ENCODE measurements around the gene RGS7BP. TPM values are rescaled to one million over a fixed set of nuclear protein-coding genes. Genes with fewer than 3 reads are reported as not detected.

RGS7BP gene
- total RNA-seq, 2 donors from 2014 or later, result 24.3 to 31.1 TPM

- H3K27me3 ChIP-seq (replicated peaks; ENCODE audit: insufficient read depth), result no peaks in the 10 kb centered on the region
- DNase-seq (ENCODE audit: low spot score) (no peak), ATAC-seq (ENCODE audit: insufficient number of reproducible peaks, low FRiP score, low read depth) (no peak)
- no peak overlapping the region for H3K27ac ChIP-seq
- TF ChIP-seq CTCF (IDR thresholded peaks at IDR 0.05), result no peak
- H3K4me1 ChIP-seq (ENCODE audit: control insufficient read depth in 1 of 2, low read depth in 2 of 2), result peaks cover 19 to 20% of the 10 kb centered on the region in 2 donors
- no peaks in the 10 kb centered on the region for H3K36me3 ChIP-seq
- H3K9me3 ChIP-seq, result no peaks in the 10 kb centered on the region
- no peak overlapping the region for H3K4me3 ChIP-seq
These were observed 87.0 kb downstream of the RGS7BP start for GRCh38 chr5:64592730-64593341.

GRCh38 chr5:64594025-64594424 is 88.2 kb downstream of the RGS7BP start:
- no peak overlapping the region for H3K4me3 ChIP-seq
- peak overlapping the region; percentile 1 to 55 for H3K27ac ChIP-seq
- no peaks in the 10 kb centered on the region for H3K9me3 ChIP-seq
- H3K27me3 ChIP-seq (replicated peaks; ENCODE audit: insufficient read depth), result no peaks in the 10 kb centered on the region
- DNase-seq (ENCODE audit: low spot score), result no peak
- no peaks in the 10 kb centered on the region for H3K36me3 ChIP-seq
- H3K4me1 ChIP-seq (ENCODE audit: control insufficient read depth in 1 of 2, low read depth in 2 of 2), result peaks cover 19% of the 10 kb centered on the region in 2 donors
- no peak for ATAC-seq (ENCODE audit: insufficient number of reproducible peaks, low FRiP score, low read depth)
- no peak for TF ChIP-seq CTCF (IDR thresholded peaks at IDR 0.05)

GRCh38 chr5:64594601-64595000 is 88.8 kb downstream of the RGS7BP start:
- Histone ChIP-seq H3K27me3 (replicated peaks; ENCODE audit: insufficient read depth) (no peaks in the 10 kb centered on the region), H3K27ac (peak overlapping the region; percentile 23 to 55), H3K4me3 (no peak overlapping the region), H3K9me3 (no peaks in the 10 kb centered on the region), H3K36me3 (no peaks in the 10 kb centered on the region), H3K4me1 (ENCODE audit: control insufficient read depth in 1 of 2, low read depth in 2 of 2) (peaks cover 19% of the 10 kb centered on the region in 2 donors)
- ATAC-seq (ENCODE audit: insufficient number of reproducible peaks, low FRiP score, low read depth) (no peak), DNase-seq (ENCODE audit: low spot score) (no peak)
- TF ChIP-seq CTCF (IDR thresholded peaks at IDR 0.05), result no peak

- Histone ChIP-seq H3K9me3 (no peaks in the 10 kb centered on the region), H3K27ac (peak overlapping the region; percentile 23 to 55), H3K27me3 (replicated peaks; ENCODE audit: insufficient read depth) (no peaks in the 10 kb centered on the region), H3K4me1 (ENCODE audit: control insufficient read depth in 1 of 2, low read depth in 2 of 2) (peaks cover 19% of the 10 kb centered on the region in 2 donors), H3K36me3 (no peaks in the 10 kb centered on the region), H3K4me3 (no peak overlapping the region)
- TF ChIP-seq CTCF (IDR thresholded peaks at IDR 0.05), result peak; percentile 76
- ATAC-seq (ENCODE audit: insufficient number of reproducible peaks, low FRiP score, low read depth) (no peak), DNase-seq (ENCODE audit: low spot score) (no peak)
These were observed 89.4 kb downstream of the RGS7BP start for GRCh38 chr5:64595031-64595855.

- no peaks in the 10 kb centered on the region for H3K9me3 ChIP-seq
- no peak overlapping the region for H3K4me3 ChIP-seq
- H3K4me1 ChIP-seq (ENCODE audit: control insufficient read depth in 1 of 2, low read depth in 2 of 2), result peaks cover 18 to 30% of the 10 kb centered on the region in 2 donors
- H3K27ac ChIP-seq, result no peak overlapping the region
- ATAC-seq (ENCODE audit: insufficient number of reproducible peaks, low FRiP score, low read depth) (no peak), DNase-seq (ENCODE audit: low spot score) (no peak)
- no peak for TF ChIP-seq CTCF (IDR thresholded peaks at IDR 0.05)
- no peaks in the 10 kb centered on the region for H3K27me3 ChIP-seq (replicated peaks; ENCODE audit: insufficient read depth)
- no peaks in the 10 kb centered on the region for H3K36me3 ChIP-seq
These were observed 93.4 kb downstream of the RGS7BP start for GRCh38 chr5:64599226-64599625.

Data from thoracic aorta (tissue), 2 donors.